Right ventricle myocardium superior (tissue), 1 donor: ENCODE data around the gene NELL1. TPM values are rescaled to one million over a fixed set of nuclear protein-coding genes. Genes with fewer than 3 reads are reported as not detected.

Source experiments
- ATAC-seq: fragments of 200-7000 bp; cut with Tn5 transposase; one replicate; pipeline ENCODE4 v1.9.1; 2020; ENCODE audit warnings: mild to moderate bottlenecking; ENCODE audit not compliant: poor library complexity
- DNase-seq: peaks from one replicate; pipeline ENCODE4 v3.0.0-alpha.2; 2020
- intact Hi-C: fragments of 100-400 bp; cut with DNase I; formaldehyde crosslinking; loops from one replicate; pipeline ENCODE4 v1.11.2; 2022
- total RNA-seq: library from RNA; stranded (reverse); fragmentation: NEBNext Ultra II Directional; extraction: Animal tissue kit (Norgen Biotek cat#: 25700); gene quantifications from one replicate; pipeline ENCODE4 v1.2.1, GENCODE V29; 2021
- donor health status: DM: no; HTN: yes; CAD: no; lungs with severe emphysema.

The NELL1 gene
- total RNA-seq, 1 donor from 2014 or later: not detected

DNA sequence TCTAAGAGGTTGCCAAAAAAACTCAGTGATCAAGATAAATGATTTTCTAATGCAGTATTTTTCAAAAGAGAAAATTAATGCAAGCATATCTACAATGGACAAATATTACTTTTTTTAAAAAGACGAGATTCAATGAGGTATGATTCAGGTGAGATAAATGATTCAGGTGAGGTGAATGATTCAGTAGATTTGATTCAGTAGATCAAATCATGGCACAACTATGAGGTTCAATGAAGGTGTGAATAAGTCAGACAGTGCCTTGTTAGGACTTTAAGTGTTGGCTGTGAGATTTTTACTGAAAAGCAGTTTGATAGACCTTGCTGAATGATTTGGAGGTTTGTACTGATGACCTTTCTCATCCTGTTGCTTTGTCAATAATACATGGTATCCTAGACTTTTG lies 742.2 kb downstream of the NELL1 start:
- DNase-seq (no peak), ATAC-seq (no peak)
- intact Hi-C loops: no loop called here

DNA sequence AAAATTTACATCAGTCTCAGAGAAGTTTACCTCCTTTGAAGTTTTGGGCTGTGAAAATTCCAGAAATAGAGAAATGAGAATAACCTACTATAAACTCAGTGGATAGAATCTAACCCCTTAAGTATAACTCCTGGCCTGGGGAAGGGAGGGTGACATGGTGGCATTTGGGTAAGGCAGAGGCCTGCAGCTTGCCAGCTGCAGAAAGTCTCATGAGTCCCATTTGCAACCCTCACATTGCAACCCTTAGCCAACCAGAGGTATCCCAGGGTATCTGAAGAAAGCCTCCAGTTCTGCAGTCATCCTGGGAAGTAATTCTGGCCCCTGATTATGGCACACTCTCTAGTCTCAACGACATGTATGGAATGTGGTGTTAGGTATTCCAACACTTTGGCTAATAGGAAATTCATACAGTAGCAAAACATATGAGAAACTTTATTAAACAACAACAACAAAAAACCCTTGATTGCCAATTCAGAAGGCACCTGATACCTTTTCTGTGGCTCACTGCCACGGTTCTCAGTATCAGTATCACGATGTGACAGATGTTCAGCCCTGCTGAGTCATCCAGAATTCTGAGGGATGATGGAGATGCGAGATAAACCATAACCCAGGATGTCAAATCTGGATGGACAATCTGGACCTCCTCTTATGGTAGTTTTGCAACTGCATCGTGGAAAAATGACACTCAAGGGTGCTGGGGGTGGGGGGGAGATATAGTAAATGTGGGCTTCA lies 743.4 kb downstream of the NELL1 start:
- intact Hi-C loops: no loop called here
- DNase-seq (no peak), ATAC-seq (no peak)

DNA sequence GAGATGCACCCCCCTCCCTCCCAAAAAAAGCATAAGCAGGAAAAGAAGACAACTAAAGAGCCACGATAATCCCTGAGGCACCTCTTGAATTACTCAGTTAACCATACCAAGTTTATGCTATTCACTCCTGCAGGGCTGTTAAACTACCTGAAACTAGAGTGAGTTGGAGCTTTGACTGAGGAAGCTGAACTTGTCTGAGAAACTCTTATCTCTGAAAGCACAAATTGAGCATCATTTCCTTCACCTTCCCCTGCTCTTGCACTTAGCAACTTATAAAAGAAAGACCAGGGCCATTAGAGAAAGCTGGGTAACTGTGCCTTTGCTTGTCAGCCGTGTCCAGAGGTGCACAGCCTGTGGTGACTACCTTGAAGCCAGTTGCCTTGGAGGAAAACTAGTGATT lies 745.6 kb downstream of the NELL1 start:
- intact Hi-C loops: no loop called here
- no peak for DNase-seq

DNA sequence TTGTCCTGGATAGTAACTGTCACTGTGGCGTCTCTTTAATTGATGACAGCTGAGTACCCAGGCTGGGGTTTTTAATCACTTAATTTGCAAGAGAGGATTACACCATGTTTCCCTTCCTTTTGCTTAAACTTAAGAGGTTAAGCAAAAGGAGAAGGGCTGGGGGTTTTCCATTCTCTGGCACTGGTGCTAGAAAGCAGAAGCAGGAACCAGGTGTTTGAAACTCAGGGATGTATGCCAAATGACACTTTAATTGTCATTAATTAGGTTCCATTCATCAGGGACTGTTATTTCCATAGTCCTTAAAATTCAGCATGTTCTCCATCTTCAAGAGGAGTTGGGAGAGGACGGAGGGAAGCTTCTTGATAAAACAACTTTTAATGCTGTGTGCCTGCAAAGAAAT lies 746.2 kb downstream of the NELL1 start:
- DNase-seq (no peak), ATAC-seq (no peak)
- intact Hi-C loops: no loop called here

More for the DNA sequence above, 745.6 kb downstream of the NELL1 start:
- no peak for ATAC-seq

DNA sequence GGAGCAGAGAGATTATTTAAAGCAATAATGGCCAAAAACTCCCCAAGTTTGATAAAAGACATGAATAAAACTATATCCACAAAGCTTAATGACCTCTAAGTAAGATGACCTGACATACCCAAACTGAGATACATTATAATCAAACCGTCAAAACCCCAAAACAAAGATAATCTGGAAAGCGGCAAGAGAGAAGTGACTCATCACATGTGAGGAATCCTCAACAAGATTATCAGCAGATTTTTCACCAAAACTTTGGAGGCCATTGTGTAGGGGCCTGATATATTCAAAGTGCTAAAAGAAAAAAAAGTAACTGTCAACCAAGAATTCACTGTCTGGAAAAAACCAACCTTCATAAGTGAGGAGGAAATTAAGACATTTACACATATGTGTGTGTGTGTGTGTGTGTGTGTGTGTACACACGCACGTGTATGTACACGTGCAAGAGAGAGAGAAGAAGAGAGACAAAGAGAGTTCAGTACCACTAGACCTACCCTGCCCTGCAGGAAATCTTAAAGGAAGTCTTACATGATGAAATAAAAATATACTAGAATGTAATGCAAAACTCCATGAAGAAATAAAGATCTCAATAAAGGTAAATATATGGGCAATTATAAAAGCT lies 752.4 kb downstream of the NELL1 start:
- ATAC-seq: no peak
- intact Hi-C loops: no loop called here

DNA sequence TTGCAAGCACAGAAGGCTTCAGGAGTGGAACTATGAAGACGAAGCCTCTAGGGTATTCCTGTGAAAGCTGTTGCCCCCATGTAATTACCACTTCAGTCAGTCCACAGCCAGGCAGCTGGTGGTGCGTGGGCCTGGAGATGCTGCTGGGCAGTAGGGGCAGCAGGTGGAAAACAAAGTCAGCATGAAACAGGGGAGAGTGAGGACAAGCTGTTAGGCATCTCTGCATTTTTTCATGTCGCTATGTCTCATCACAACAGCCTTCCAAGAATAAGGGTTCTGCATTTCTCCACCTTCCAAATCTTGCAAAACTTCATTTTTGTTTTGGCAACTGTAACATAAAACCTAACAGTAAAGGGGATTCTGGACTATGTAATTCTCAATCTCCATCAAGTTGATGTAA lies 757.5 kb downstream of the NELL1 start:
- ATAC-seq (no peak), DNase-seq (no peak)
- intact Hi-C loops: no loop called here

More for the DNA sequence above, 752.4 kb downstream of the NELL1 start:
- no peak for DNase-seq

DNA sequence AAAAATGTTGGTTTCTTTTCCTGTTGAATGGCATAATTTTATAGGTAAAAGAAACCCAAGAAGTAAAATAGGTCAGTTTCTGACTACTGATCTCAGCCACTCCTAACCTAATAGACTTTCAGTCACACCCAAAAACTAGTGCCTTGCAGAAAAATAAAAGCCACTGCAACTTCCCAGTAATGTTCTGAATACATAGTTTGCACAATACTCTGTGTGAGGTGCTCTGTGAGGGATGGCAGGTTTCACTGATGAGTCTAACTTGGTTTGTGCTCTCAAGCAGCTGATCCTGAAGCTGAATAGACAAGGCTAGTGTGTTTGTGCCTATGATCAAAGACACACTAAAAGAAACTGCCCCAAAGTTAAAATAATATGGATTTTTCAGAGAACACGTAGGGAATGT lies 758.3 kb downstream of the NELL1 start:
- intact Hi-C loops: no loop called here
- DNase-seq: no peak
- ATAC-seq: no peak

DNA sequence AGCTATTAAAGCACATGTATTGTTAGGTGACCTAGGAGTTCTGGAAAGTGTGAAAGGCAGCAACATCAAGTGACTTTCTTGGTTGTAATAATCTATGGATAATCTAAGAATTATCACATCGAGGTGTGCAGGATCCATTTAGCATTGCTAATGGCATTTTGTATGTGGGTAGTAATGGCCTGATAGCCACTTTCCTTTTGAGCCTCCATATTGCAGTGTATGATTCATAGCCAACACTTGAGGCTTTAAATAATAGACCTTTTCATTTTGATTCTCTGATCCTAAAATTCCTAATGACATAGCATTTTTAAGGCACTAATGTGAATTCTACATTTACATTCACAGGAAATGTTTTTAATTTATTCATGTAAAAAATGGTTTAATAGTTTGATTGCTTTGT lies 759.4 kb downstream of the NELL1 start:
- DNase-seq (no peak), ATAC-seq (no peak)
- intact Hi-C loops: no loop called here

DNA sequence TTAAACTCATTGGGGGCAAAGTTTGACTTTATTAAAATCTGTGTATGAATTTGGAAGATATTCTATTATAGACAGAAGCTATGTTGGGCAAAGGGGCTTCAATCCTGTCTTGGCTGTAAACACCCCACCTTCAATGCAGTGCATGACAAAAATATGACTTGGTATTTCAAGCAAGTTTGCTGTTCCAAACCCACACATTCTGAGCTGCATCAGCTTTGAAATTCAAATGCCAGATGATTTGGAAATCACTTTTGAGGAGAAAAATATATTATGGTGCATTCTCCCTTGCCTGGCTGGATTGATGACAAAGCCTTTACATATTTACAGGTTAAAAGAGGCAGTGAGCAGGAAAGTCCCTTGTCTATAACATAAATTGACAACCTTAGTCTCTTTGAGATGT lies 760.0 kb downstream of the NELL1 start:
- ATAC-seq: no peak
- intact Hi-C loops: no loop called here
- DNase-seq: no peak

DNA sequence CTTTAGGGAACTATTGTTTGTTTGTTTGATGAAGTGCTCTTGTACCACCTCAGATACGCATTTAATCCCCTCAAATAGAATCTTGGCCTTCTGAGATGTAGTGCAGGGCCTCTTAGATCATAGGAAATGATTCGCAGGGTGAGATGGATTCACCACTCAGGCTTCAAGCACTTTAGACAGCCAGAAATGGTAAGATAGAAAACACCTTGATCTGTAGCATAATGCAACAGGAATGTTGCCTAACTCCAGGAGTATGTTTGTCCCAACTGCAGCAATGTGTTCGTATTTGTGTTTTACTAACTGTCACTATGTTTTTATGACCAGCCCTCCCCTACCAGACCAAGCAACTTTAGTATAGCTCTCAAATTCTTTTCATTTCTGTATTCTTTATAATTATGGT lies 761.2 kb downstream of the NELL1 start:
- intact Hi-C loops: loop anchor here (10.0 kb wide), 1 partner anchor 46 kb away; no protein-coding TSS in a partner anchor
- DNase-seq (no peak), ATAC-seq (no peak)

DNA sequence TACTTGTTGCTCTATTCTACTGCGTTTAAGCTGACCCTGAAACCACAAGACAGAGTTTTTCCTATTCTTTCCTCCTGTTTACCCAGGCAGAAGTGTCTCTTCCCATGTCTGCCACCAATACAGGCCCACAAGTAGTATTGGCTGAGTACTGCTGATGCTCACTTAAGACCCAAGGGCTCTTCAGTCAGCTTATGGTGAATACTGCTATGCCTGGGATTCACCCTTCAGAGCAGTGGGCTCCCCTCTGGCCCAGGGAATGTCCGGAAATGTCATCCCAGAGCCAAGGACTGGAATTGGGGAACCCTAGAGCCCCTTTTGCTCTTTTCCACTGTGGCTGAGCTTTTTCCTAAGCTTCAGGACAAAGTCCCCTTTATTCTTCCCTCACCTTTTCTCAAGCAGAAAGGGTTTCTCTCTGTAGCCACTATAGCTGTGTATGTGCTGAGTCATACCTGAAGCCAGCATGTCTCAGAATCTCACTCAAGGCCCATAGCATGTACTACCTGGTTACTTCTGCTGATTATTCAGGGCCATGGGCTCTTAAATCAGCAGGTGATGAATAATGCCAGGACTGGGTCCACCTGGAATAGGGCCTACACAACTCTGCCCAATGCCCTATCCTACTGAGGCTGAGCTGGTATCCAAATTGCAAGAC lies 777.7 kb downstream of the NELL1 start:
- ATAC-seq (no peak), DNase-seq (no peak)
- intact Hi-C loops: no loop called here

DNA sequence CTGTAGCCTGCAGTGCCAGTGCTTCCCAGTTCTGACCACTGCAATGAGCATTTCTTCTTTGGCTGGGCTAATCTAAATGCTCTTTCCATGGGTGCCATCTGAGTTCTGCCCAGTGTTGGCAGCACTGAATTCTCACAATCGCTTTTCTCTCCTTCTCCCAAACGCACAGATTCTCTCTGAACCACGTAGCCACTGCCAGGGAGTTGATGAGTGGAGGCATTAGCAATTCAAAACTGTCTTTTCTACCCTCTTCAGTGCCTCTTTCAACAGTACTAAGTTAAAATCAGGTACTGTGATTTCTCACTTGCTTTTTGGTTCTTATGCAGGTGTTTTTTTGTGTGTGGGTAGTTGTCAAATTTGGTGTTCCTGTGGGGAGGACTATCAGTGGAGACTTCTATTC lies 778.5 kb downstream of the NELL1 start:
- intact Hi-C loops: no loop called here
- ATAC-seq (no peak), DNase-seq (no peak)

DNA sequence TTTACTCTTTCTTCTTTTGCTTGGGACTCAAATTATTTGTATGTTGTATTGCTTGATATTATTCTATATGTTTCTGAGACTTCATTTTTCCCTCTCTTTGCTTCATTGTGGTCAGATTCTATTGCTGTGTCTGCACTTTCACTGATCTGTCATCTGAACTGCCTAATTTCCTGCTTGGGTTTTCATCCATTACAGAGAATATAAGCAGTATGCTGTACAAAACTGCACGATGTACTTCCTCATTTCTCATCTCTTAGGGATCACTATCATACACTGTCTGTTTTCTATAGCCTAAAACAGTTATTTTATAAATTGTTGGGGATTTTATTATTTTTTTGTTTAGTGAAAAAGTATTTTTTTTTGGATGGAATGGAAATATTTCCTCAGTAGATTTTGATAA lies 786.8 kb downstream of the NELL1 start:
- no peak for DNase-seq
- ATAC-seq: no peak
- intact Hi-C loops: no loop called here

DNA sequence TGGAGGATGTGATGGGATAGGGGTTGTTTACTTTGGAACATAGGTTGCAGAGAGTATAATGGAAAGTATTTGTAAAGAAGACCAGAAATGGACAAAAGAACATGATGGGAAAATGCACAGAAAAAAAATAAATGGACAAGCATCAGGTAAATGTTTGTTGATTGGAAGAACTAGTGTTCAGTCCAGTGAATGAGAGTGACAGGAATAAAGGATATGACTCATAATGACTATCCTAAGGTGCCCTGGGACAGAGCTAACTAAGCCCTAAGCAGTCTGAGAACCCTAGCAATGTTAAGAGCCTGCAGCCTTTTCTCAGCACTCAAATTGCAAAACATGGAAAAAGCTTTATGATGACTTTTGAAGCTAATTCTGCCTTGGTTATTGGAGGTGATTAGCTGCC lies 790.7 kb downstream of the NELL1 start:
- no peak for ATAC-seq
- DNase-seq: no peak
- intact Hi-C loops: no loop called here

DNA sequence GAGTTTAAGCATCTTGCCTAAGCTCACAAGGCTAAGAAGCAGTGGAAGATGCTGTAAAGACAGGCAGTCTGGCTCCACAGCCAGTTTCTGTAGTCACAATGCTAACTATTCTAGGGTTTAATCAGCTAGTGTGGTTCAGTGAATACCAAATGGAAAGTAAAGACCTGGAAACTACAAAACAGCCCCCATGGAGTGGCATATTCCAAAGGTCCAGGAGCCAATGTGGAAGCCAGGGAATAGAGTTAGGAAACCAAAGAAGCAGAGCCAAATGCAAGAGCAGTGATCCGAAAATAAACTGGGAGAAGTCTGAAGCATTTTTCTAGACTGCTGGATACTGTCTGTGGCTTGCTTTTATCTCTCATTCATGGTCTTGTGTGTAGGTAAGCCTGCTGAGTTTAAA lies 792.3 kb downstream of the NELL1 start:
- intact Hi-C loops: no loop called here
- DNase-seq (no peak), ATAC-seq (no peak)

DNA sequence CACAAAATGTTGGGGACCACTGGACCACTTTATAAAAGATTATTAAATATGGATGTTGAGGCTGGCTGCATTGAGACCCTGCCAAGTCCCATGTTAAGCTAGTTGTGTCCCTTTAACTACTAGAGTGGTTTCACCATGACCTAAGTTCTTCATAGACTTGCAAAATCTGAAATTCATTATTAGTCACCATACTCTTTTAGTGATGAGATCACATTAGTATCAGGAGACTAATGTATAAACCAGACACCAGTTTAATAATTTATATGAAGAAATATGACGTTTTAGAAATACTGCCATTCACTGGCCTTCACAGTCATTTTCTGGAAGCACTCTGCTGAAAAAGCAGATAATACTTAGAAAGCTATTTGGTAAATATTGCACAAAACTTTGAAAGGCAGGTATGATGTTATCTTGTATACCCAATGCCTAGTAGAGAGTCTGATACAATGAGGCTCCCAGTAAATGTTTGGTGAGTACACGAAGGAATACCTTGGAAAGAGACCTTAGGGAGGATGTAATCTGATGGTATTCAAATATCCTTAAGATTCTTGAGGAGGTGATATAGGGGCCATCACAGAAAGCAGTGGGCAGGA lies 795.3 kb downstream of the NELL1 start:
- ATAC-seq (no peak), DNase-seq (no peak)
- intact Hi-C loops: no loop called here

DNA sequence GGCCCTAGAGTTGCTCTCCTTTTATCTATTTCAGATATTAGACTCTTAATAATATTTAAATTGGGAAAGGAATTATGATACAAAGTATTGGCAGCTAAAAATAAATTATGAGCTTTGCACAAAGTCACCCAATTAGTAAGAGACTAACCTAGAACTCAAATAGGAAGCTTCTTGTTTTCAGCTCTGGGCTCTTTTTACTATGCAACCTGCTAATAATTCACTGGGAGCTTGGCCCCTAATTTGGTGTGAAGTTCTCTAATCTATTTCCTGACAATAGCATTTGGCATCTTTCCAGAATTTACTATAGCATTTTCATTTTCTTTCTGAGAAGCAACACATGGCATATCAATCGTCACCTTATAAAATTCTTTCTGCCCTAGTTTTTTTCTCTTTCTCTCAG lies 795.8 kb downstream of the NELL1 start:
- ATAC-seq (no peak), DNase-seq (no peak)
- intact Hi-C loops: no loop called here

DNA sequence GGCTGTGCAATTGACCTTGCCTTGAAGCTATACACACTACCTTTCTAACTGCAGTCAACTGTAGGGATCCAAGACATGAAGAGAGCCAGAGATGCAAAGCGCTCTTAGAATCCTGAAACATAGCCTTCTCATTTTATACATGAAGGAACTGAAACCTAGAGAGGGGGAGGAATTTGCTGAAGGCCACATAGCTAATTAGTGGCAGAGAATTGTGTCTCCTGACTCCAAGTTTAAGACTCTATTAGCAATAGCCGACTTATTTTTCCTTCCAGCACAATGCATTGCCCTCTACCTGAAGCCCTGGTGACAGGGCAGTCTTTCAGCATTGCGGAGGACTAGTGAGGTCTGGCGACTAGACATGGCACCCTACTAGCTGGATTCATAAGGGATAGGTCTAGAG lies 796.5 kb downstream of the NELL1 start:
- no peak for DNase-seq
- intact Hi-C loops: no loop called here
- ATAC-seq: no peak

DNA sequence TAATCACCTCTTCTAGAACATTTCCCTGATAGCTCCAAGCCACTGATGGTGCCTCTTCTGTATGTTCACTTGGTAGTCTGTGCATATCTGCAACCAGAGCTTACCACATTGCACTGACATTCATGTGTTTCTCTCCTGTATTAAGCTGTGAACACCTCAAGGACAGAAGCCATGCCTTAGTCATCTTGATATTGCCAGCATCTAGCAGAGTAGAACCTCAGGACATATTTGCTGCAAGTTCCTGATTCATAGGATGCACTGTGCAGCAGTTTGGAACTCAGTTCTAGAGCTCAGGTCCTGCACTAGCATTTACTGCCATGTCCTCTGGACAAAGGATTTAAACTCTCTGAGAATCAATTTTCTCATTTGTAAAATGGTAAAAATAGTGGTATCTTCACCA lies 801.1 kb downstream of the NELL1 start:
- ATAC-seq (no peak), DNase-seq (no peak)
- intact Hi-C loops: no loop called here

DNA sequence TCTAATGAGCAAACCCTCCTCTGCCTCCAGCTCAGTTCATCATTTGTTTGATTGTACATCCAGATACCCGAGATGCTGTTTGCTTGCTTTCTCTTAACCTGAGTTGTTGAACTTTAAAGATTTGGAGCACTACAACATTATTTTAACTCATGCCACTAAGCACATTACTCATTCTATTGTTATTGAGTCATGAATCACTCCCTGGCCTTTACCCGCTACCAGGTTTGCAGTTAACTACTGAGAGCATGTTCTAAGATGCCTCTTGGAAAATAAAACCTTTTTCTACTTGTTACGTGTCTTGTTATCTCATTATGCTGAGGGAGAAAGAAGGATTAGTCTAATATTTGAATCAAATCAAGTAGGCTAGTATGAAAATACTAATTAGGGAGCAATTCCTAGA lies 802.9 kb downstream of the NELL1 start:
- intact Hi-C loops: no loop called here
- no peak for DNase-seq
- ATAC-seq: no peak
